Measurements from ENCODE around the gene STX16.

Gene STX16

DNA sequence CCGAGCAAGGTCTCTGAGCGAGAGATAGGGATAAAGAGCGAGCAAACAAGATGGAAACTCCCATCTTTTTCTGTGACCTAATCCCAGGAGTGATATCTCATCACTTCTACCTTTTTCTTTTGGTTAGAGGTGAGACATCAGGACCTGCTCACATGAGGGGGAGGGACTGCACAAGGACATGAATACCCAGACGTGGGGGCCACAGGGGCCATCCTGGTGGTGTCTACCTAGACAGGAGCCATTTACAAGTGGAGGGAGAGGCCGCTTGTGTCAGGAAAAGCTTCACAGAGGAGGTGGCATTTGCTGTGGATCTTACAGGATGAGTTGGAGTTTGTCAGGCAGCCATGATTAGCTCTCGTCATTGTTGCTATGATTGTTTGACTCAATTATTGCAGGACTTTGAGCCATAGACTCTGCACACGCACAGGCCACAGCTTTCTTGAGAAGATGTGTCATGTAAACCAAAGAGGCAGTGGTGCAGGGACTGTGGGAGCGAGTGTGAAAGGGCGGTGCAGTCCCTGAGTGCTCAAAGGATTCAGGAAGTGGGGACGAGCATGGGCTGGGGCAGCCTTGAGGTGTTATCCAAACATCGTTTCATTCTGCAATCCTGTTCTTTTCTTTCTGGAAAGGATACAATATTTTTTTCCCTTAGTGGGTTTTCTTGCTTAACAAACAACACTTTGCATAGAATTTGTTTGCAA is 49.2 kb downstream of the STX16 start:
- DNase-seq, result no peak

DNA sequence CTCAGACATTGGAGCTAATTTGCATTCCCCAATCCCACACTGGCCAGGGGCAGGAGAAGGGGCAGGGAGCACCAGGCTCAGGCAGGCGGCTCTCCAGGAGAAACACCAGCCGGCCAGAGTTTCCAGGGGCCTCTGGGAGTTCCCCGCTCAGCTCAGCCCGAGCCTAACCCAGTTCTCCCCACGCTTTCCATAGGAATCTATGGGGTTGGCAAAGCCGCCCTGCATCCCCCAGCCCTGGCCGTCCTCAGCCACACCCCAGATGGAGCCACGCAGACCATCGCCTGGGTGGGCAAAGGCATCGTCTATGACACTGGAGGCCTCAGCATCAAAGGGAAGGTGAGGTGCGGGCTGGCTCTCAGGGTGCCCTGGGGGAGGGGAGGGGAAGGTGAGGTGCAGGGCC is 49.7 kb downstream of the STX16 start:
- no peak for DNase-seq

DNA sequence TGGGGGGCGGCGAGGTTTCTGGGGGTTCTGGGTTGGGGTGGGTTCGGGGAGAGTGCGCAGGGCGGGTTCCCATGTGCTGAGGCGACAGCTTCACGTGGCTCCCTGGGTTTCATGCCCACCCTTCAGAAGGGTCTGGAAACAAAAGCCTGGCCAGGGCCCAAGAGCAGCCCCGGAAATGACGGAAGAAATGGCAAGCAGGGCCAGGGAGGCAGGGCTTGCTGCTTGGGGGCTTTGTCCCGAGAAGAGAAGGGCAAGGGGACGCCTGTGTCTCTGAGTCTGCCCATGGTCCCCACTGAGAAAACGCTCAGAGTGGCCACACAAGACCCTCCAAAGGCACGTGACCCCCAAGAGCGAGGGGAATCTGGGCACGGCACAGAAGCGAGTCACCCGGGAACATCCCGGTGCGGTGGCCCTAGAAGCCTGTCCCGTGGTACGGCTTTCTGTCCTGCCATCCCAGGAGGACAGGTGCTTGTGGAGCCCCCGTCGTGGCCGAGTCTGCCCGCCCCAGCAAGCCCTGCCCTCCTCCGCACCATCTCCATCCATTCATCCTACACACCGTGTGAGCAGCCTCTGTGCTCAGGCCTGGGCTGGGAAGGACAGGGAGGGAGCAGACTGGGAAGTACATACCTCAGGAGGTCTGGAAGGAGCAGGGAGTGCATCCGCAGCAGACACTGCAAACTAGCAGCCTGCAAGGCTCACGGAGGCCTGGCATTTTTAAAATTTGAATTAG is 50.5 kb downstream of the STX16 start:
- no peak for DNase-seq

DNA sequence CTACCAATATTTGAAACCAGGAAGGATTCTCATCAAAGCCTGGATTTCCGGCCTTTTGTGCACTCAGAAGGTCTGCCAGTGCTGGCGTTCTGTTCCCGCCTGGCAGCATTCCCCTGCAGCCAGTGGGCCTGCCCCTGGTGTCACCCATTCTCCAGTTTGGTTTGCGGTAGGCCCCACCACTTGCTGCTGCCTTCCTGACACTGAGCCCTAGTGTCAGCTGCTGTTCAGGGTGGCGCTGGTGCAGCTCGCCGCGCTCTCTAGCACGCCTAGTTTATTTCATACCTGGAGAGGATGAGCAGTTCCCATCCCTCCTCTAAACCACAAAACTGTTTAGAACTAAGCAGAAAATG is 51.1 kb downstream of the STX16 start:
- no peak for DNase-seq

DNA sequence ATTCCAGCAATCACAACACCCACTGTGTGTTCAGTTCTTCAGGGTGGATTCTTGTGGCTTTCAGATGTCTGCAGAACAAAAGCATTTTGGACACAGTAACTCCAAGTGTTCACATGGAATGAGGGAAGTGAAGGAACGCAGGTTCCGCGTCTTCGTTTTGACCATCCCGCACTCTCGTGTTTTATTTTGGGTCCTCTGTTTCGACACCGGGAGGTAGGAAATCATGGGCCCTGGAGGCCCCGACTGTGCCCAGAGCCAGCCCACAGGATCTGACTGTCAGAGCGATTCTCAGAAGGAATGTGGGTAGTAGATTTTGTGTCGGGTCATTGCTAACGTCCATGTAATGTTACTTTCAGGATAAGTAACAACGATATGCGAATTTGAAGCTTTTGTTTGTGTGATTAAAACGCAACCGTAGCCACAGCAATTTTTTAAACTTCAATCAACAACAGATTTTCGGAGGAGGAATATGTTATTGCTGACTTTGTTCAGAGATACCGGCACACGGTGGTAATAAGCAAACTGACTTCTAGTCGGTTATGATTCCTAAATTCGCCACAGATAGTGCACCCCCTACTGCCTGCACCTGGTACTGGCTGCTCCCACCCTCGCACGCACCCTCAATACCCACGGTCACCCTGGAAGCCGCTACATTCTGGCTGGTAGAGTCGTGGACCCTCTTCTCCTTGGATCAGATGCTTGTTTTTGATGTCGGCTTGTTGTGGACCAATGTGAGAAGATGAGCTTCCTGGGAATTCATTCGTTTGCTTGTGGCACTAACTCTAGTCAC is 52.0 kb downstream of the STX16 start:
- DNase-seq, result no peak

DNA sequence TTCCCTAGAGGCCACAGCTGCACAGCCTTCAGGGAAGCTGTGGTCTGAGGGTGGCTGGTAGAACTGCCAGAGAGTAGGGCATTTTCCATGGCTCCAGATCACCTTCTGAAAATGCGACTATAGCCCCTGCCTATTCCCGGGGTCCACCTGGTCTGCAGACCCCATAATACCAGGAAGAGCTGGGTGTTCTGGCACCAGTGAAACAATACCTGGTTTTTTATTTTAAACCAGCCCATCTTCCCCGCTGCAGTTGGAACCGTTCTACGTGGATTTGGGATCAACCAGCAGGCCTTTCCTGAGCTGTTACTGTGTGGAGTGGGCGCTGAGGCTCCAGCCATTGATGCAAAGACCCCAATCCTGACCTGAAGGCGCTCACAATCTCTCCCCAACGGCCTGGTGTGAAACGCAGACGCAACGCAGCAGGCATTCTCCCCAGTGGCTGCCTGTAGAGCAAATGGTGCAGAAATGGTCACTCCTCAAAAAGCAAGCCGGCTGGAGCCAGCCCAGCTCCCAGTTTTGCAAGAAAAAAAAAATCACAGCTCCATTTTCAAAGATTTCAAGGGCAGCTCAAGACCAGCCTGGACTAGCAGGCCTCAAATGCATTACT is 52.8 kb downstream of the STX16 start:
- DNase-seq, result no peak

DNA sequence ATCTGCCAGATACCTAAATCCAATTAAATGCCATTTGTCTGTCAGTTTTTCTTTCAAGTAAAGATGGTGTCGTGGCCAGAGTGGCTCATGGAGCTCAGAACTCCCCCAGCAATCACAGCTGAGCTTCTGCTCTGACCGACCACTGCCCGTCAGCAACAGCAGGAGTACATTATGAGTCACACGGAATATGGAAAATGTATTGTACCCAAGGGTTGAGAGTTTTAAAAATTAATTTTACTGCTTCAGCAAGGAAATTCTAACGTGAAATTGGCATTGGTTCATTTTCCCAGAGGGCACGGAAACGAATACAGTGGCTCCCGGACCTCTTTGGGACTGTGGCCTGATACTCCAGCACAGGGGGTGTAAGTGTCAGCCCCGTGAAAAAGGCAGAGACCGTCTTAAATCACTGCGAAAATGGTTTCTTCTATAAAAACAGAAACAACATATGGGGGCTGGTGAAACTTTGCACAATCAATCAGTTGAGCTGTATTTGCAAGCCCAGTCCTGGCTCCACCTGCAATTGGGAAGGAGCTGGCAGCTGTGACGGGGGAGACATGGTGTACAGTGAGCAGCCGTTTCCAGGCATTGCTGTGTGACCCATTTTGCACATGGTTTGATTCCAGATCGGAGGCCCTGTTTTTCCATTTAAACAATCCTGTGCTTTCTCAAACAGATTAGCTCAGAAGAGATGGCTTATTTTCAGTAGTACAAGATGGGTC is 54.3 kb downstream of the STX16 start:
- no peak for DNase-seq

DNA sequence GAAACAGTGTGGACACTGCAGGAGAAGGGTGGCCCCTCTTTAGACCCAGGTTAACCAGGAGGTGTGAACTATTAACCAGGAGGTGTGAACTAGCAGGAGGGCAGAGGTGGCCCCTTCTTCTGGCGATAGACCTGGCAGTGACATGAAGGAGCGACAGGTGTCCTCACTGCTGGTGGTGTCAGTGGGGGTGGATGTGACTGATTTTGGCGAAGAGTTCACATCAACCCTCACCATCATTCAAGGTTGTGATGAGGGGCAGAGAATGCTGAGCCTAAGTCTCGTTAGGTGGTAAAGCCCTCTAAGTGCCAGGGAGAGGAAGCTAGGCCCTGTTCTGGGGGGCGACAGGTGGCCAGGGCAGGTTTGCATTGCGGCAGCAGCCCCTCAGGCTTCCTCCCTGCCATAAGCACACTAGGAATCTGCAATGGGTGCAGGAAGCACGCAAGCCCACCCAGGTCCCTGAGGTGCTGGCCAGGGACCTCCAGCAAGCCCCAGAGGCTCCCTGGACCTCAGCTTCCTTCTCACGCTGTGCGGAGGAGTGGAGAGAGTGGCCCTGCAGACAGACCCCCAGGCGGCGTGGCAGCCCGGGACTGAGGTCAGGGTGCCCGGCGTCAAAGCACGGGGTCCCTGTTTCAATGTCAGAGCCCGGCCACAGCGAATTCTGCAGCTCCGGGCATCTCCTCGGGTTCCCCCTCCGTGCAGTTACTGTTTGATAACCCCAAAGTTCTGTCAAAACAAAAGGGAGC is 55.2 kb downstream of the STX16 start:
- DNase-seq, result no peak

DNA sequence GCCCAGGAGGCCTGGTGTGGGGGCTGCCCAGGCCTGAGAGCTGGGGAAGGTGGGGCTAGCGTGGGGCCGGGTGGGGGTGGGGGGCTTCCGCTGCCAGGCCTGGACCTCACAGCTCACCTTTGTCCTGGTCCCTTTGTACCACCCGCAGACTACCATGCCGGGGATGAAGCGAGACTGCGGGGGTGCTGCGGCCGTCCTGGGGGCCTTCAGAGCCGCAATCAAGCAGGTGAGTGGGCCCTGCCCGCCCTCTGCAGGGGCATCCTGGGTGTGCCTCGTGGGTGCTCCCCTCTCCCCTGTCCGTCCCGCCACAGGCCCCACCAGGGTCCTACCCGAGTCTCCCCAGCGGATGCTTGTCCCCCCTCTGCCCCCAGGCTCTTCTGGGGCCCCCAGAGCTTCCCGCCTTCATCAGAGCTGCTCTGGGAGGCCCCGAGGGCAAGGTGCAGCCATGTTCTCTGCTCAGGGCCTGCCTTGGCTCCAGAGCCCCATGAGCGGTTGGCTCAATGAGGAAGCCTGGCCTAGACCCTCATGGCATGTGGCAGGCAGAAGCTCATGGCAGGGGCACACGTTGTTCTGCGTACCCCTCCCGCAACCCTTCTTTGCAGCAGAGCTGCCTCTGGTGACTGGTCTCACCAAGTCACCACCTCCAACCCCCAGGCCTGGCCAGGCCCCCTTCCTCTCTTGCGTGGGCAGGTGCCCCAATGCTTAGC is 56.0 kb downstream of the STX16 start:
- no peak for DNase-seq

DNA sequence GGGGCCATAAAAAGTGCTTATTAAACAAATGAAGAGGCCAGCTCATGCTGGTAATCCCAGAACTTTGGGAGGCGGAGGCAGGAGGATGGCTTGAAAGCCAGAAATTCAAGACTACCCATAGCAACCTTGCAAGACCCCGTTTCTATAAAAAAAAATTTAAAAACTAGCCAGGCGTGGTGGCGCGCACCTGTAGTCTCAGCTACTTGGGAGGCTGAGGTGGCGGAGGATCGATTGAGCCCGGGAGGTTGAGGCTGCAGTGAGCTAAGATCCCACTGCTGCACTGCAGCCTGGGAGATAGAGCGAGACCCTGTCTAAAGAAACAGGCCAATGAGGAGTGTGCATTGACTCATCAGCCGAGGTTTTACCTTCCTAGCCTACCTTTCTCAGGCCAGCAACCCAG is 56.7 kb downstream of the STX16 start:
- no peak for DNase-seq

DNA sequence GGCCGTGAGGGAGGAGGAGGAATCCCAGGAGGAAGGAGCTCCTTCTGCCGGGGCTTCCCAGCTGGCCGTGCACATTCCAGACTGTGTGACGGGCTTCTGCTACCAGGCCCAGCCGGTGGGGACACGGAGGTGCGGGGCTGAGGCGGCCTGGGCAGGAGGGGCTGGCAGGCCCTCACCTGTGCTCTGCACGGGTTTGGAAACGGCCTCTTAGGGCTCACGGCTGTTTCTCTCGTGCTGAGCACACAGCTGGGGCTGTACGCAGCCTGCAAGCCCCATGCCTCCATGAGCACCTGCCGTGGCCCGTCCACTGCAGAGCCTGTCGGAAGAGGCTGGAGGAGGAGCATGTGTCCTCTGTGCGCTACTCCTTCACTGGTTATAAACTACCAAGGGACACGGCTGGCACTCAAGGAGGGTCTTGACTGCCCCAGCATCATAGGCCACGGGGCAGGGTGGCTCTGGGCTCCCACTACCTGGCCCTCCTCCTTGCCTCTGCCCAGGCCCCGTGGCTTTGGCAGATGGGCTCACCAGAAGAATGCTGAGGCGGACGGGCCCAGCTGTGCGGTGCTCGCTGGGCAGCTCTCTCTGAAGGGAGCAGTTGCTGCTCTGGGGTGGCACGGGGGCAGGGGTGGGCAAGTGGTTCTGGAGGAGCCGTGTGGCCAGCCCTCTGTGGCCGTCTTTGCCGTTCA is 57.3 kb downstream of the STX16 start:
- no peak for DNase-seq

DNA sequence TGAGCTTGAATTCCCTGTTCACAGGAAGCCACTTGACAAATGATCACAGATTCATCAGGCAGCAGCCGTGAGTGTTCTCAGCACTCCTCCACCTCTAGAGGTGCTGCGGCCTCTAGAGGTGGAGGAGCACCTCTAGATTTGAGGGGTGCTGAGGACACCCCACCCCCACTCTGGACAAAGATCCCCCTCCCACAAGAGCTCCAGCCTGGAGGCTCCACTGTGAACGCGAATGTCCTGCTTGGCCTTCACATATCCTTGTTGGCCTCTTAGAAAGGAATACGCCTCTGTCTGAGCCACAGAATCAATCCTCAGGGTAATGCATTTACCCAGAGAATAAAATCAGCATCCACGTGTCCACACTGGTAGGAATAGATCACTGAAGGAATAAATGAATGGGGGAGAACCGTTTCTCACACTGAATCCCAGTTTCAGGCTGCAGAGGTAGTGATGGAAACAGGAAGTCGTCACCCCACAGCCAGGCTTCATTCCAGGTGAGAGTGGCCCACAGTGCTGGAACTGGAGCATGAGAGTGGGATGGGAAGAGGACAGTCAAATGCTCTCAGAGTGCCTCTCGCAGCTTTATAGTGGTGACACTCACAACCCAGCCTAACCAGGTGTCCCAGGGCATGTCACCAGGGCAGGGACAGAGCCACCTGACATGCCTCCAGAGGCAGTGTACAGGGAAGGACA is 58.1 kb downstream of the STX16 start:
- DNase-seq, result no peak

DNA sequence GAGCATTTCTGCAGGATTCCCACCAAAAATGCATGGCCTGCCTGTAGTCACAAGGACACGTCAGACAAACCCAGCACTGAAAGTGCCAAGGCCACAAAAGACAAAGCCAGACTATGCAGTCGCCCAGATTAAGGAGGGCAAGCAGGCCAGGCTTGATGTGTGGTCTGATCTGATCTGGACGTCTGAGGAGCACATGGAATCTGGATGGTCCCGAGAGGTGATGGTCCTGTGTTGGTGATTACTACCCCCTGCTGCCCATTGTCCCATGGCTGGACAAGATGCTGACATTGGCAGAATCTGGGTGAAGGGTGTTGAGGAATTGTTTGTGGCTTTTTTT is 58.6 kb downstream of the STX16 start:
- DNase-seq, result no peak

DNA sequence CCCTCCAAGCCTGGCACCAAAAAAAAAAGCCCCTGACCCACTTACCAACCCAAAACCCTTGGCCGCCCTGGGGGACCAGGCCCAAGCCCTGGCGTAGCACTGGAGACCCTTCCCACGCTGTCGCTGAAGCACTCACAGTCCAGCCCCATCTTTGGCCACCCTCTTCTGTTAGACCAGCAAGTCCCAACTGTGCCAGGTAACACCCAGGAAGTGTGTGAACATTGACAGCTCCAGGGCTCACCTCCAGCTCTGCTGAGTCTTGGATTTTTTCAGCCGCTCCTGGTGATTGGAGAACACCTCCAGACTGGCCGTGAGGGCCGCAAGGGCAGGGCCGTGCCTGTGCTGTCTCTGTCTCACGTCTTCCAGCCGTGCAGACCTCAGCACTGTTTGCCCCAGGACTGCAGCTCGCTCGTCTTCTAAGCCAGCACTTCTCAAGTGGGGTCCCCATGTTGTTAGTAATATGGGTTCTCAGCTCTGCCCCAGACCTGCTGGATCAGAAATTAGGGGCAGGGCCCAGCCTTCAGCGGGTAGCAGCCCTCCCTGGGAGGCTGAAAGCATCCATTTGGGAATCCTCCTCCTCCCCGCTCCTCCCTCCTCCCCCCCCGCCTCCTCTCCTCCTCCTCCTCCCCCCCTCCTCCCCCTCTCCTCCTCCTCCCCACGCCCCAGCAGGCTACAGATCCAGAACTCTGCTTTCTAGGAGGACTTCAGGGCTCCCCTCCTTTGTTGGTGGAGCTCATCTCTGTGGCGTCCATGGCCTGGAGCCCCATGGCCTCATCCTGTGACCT is 59.6 kb downstream of the STX16 start:
- DNase-seq, result no peak

DNA sequence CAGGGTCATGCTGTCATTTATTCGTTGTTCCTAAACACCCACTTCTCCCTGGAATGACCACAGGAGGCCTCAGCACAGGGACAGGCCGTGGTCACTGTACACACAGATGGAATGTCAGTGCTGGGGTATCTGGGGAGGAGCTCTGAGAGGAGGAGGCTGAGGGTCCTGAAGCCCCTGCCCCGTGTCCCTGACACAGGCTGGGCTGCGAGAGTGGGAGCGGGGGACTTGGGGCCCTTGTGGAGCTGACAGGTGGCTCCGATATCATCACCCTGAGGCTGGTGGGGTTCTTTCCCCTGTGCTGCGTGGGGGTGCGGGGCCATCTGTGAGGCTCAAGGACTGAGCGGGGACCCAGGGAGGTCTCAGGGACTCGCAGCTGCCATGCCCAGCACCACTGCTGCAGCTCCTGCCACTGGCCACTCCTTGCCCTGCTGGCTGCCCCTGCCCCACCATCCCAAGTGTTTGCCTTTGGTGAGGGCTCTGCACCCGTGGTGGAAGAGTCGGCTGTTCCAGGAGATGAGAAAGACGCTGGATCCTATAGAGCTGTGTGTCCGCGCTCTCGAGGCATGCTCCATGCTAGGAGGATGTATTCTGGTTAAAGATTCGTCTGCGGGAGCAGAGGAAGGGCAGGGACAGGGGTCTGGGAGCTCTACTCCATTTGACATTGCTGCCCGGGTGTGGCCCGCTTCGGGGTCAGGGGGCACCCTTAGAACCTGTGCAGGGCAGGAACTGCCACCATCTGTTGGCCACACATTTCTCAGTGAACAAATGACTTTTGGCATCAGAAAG is 60.4 kb downstream of the STX16 start:
- DNase-seq, result no peak

DNA sequence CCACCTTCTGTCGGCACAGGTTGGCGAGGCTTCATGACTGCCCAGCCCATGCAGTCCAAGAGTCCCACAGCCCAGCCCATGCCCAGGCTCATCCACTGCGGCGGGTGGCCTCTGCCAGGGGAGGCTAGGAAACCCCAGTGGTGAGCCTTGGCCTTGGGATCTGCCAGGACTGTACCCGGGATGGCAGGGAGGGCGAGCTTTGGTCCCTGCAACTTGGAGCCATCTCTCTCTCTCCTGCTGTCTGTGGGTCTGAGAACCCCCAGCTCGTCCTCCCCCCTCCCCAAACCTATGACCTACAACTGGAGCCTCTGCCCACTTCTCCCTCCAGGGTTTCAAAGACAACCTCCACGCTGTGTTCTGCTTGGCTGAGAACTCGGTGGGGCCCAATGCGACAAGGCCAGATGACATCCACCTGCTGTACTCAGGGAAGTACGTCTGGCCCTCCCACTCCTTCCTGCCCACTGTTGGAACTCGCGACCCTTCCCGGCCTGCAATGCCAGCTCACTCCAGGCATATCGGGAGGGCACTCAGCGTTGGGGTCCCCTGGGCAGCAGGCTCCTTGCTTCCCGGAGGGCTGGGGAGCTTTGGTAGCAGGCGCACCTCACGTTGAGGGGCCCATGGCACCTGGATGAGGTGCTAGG is 61.2 kb downstream of the STX16 start:
- no peak for DNase-seq

DNA sequence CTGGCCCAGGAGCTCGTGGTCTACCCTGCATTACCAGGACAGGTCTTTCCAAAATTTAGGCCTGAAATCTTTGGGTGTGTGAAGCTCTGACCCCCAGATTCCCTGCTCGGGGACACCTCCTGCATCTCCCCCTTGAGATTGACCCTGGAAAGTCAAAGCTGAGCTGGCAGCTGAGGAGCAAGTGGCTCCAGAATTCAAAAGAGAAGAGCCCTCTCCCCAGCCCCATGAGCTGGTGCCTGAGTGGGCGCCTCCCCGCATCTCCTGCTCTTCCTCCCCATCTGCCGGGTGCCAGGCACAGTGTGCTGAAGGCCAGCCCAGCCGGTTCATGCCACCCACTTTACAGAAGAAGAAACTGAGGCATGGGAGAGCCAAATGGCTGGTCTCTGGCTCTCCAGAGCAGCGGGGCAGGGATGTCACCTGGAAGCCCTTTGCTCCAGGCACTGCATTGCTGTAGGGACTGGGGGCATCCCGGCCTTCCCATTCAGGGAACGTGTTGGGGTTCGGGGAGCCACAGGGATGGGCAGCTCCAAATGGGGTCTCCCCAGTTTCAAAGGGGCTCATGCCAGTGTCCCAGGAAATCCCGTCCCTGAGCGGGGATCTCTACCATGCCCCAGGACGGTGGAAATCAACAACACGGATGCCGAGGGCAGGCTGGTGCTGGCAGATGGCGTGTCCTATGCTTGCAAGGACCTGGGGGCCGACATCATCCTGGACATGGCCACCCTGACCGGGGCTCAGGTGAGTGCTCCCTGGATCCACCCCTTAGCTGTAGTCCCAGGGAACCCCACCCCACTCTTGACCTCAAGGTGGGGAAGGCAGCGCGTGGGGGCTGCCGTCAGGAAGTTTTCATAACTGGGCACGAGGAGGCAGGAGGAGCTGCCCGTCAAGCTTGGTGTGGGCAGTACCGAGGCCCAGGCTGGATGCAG is 62.0 kb downstream of the STX16 start:
- DNase-seq, result no peak
